Right ventricle myocardium superior (tissue), 1 donor: ENCODE data around the gene HOXA5. TPM values are rescaled to one million over a fixed set of nuclear protein-coding genes. Genes with fewer than 3 reads are reported as not detected.

ENCODE experiments used
- ATAC-seq: fragments of 200-7000 bp; cut with Tn5 transposase; one replicate; pipeline ENCODE4 v1.9.1; 2020; ENCODE audit warnings: mild to moderate bottlenecking; ENCODE audit not compliant: poor library complexity
- DNase-seq: peaks from one replicate; pipeline ENCODE4 v3.0.0-alpha.2; 2020
- intact Hi-C: fragments of 100-400 bp; cut with DNase I; formaldehyde crosslinking; loops from one replicate; pipeline ENCODE4 v1.11.2; 2022
- total RNA-seq: library from RNA; stranded (reverse); fragmentation: NEBNext Ultra II Directional; extraction: Animal tissue kit (Norgen Biotek cat#: 25700); gene quantifications from one replicate; pipeline ENCODE4 v1.2.1, GENCODE V29; 2021
- donor health status: DM: no; HTN: yes; CAD: no; lungs with severe emphysema.

The HOXA5 gene
- total RNA-seq, 1 donor from 2014 or later, result 0.62 TPM

- intact Hi-C loops, result no loop called here
- DNase-seq (no peak), ATAC-seq (no peak)
Measured at GRCh38 chr7:27143950-27144780, 684 bp upstream of the HOXA5 start.

GRCh38 chr7:27142580-27143022, 880 bp downstream of the HOXA5 start:
- DNase-seq, result no peak
- ATAC-seq, result no peak
- intact Hi-C loops, result no loop called here

GRCh38 chr7:27141923-27142579, 1.4 kb downstream of the HOXA5 start:
- no peak for ATAC-seq
- intact Hi-C loops, result no loop called here
- no peak for DNase-seq

- intact Hi-C loops, result no loop called here
- no peak for DNase-seq
- no peak for ATAC-seq
Measured at GRCh38 chr7:27141137-27141922, 2.2 kb downstream of the HOXA5 start.

- DNase-seq, result no peak
- intact Hi-C loops, result no loop called here
- ATAC-seq, result no peak
Measured at GRCh38 chr7:27140126-27140857, 3.2 kb downstream of the HOXA5 start.

GRCh38 chr7:27139334-27140125, 4.0 kb downstream of the HOXA5 start:
- ATAC-seq (no peak), DNase-seq (no peak)
- intact Hi-C loops, result no loop called here

- DNase-seq (no peak), ATAC-seq (no peak)
- intact Hi-C loops, result no loop called here
Measured at GRCh38 chr7:27138985-27139333, 4.5 kb downstream of the HOXA5 start.

GRCh38 chr7:27138472-27138871, 5.0 kb downstream of the HOXA5 start:
- ATAC-seq (no peak), DNase-seq (no peak)
- intact Hi-C loops, result no loop called here

GRCh38 chr7:27137640-27138315, 5.7 kb downstream of the HOXA5 start:
- intact Hi-C loops, result no loop called here

GRCh38 chr7:27134392-27134791, 9.1 kb downstream of the HOXA5 start:
- DNase-seq (no peak), ATAC-seq (no peak)
- intact Hi-C loops, result no loop called here

More at GRCh38 chr7:27137640-27138315, 5.7 kb downstream of the HOXA5 start:
- no peak for ATAC-seq
- no peak for DNase-seq

- intact Hi-C loops, result no loop called here
- no peak for DNase-seq
- no peak for ATAC-seq
Measured at GRCh38 chr7:27133409-27134231, 9.9 kb downstream of the HOXA5 start.

- intact Hi-C loops, result no loop called here
- ATAC-seq (no peak), DNase-seq (no peak)
Measured at GRCh38 chr7:27132978-27133377, 10.5 kb downstream of the HOXA5 start.

GRCh38 chr7:27132214-27132613, 11.3 kb downstream of the HOXA5 start:
- intact Hi-C loops, result no loop called here
- DNase-seq, result no peak
- ATAC-seq, result no peak

GRCh38 chr7:27131390-27131819, 12.1 kb downstream of the HOXA5 start:
- DNase-seq (no peak), ATAC-seq (no peak)
- intact Hi-C loops, result no loop called here

GRCh38 chr7:27130540-27131389, 12.7 kb downstream of the HOXA5 start, which contains the start of gene HOXA4:
HOXA4 (minus strand) TSS chr7:27130757; CDS start chr7:27130733, 24 bp downstream.
- ATAC-seq, result peak; percentile 95
- intact Hi-C loops, result no loop called here
- DNase-seq, result peak; percentile 89
